NCI-H128 (cell line): ENCODE measurements around the gene PDCD10.

Experiments
- DNase-seq: peaks from one replicate; lab custom pipeline; 2025; ENCODE audit not compliant: unreplicated experiment; lab: John Stamatoyannopoulos, UW

Gene PDCD10

DNA sequence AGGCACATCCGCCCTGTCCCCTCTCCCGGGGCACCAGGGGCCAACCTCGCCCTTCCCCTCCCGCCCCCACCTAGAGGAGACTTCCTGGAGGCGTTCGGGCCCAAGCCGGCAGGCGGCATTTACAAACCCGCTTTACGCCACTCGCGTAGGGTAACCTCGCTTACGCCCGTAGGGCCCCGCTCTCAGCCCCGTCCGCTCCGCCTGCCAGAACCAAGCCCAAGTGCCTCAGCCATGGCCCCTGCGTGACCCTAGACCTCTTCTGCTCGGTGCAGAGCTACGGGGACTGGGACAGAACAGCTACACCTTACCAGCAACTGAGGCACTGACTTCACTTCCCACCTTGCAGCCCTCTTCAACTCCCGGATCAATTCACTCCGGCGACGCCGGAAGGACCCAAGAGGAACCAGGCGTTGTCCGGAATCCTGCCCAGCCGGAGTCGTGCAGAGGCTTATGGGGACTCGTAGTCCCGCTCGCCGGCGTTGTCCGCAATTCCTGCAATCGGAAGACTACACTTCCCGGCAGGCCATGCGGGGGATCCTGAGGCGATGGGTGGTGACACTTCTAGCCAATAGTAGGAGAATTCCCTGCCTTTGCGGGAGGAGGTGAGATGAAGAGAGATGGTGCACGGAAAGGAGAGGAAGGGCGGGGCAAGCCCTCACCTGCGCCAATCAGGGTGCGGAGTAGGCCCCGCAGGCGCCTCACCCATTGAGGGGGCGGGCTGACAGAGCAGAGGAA is at the start of gene PDCD10:
PDCD10 (minus strand) TSS at position 395 of the 735 bp plus-strand sequence. CDS start 14,735 bp downstream, outside the sequence.
- peak; percentile 100 for DNase-seq

DNA sequence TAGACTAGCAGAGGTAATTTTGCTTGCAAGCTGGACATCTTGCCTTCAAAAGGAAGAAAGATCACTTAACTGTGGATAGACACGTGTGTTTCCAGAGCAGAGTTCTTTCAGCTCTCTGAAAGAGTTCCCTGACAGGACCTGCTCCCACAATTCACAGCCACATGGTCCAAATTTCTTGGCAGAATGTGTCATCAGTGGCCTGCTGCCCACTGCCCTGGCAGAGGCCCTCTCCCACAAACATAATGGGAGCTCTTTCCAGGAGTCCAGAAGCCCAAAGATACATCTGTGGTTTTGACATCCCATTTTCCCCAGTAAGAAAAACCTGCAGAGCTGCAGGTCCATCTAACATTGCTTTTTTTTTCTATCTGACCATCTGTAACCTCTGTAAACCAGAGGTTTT is 49.1 kb upstream of the PDCD10 start:
- DNase-seq: no peak

DNA sequence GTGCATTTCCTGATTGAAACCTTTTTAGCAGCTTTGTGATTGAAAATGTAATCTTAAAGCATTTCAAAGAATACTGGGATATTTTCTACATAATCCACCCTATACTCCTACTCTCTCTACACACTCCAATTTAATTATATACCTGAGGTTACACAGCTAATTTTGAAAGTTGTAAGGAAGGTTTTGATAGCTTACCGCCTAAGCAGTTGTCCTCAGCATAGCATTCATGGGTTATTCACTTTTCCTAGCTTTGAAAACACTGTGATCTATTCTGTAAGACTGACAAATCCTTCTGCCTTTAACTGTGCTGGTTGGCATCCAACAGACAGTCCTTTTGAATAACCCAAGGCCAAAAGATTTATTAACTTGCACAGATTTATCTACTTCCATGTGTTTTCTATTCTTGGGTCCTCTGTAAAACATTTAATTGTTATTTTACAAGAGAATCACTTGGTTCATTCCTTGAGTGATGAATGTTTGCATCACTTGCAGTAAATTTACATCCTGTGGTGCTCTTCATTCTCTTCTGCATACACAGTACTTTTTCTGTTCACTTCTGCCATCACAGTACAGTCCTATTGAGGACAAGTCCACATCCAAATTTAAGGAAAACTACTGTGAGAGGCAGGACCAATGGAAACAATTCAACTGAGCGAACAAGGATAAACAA is 45.7 kb upstream of the PDCD10 start:
- DNase-seq: no peak

DNA sequence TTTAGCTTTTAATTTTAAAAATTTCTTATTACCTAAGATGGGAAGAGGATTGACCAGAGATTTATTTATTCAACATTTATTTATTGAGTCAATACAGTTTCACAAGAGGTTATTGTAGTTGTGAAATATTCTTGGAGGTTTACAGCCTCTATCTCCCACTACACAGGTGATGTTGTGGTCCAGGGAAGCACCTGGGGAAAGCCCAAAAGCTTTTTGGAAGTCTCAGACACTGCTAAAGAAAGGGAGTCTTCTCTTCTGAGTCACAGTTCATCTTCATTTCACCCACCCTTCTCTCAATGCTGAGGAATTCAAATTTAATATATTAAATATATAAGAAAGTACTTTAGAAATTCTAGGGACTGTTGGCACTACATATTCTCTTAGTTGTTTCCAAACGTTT is 42.7 kb upstream of the PDCD10 start:
- no peak for DNase-seq

DNA sequence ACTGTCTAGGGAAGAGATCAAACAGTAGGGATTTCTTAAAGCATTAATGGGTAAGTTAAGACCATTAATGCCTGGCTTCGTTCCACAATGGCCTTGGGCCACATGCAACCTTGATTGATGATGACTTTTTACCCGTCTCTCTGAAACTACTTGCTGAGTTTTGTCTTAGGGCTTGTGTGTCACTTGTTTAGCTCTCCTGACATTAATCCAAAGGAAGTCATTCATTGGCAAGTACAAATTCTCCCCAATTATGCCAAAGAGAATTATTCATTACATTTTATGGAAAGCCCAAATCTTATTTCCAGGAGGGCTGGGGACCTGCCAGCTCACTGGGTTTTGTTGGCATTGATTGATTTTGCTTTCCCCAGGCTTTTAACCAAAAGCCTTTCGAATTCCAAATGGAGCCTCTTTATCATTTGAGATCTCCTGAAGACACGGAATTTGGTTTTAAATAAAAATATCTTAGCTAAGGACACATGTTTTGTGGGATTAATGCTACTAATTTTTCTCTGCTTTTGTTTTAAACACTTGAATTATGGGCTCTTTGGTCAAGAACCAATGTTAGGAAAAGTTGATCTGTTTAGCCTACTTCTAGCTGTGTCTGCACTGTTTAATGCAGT is 41.5 kb upstream of the PDCD10 start:
- no peak for DNase-seq

DNA sequence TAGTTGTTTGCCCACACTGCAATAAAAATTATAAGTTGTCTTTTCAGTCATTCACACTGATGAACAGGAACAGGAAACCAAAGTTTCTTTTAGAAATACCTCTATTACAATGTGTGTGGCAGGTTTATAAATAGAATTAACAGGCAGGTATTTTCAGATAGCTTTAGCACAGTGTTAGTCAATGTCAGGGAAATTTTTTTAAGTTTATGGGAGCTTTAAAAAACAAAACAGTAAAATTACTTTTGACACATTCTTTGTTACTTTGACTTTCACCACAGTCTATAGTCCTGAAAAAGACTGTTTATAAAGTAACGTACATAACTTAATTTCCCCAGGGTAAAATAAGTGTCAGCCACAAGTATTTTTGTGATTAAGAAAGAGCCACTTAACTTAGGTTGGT is 38.9 kb upstream of the PDCD10 start:
- no peak for DNase-seq

DNA sequence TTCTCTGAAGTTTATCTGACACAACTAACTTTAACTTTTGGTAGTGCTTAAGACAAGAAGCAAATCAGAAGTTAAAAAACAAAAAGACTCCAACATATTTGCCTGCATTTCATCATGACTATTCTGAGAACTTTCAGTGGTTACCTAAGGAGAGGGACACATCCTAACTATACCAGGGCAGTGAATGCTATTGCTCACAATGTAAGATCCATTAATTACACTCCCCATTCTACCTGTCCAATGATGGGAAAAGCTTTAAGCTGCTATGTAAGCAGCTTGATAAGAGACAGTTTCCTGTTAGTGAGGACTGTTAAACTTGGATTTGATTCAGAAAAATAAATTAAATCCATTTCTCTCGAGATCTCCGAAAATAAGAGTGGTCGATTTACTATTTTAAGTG is 38.3 kb upstream of the PDCD10 start:
- DNase-seq: no peak

DNA sequence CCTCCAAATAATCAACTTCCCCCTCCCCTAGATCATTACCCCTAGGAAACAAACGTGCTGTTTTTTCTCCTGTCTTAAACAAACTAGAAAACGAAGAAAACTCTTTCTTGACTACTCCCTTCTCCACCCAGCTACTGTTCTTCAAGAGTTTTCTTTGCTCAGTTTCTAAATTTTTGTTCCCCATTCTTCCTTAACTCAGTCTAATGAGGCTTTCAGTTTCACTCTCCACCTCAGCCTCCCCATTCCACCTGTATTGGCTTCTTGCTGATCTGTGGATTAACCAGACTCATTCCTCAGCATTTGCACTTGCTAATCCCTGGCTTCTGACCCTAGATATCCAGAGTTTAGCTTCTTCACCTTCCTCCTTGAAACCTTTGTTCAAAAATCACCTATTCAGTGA is 27.6 kb upstream of the PDCD10 start:
- no peak for DNase-seq

DNA sequence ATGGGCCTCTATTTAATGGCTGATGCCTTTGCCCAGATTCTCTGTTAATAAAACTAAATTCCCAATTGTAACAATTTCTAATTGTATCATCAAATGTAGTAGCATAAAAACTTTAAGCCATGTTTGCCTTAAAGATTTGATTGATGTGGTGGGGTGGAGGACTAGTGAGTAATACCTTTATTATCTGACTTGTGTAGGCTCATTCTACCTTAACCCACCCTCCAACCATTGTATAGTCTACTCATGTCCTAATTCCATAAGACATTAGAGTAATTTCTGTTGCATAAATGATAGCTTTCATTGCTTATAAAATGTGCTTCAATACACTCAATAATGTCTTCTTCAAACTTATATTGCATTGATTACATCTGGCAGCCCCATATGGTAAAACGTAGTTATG is 26.6 kb upstream of the PDCD10 start:
- DNase-seq: no peak

DNA sequence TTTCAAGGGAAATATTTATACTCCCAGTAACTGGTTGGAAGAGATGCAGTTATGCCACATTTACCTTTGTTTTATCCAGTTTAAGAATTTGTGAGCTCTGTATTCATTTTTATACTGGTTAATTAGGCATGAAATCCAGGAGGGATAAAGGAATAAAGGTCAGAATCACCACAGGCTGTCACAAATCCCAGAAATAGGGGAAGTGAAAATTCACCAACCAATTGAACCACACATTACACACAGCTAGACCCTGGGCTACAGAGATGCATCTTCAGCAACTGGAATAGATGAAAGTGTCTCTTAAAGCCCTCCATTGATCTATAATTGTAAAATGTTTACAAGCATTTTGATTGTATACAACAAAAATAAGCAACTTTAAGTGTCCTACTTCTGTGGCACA is 19.4 kb upstream of the PDCD10 start:
- DNase-seq: no peak

DNA sequence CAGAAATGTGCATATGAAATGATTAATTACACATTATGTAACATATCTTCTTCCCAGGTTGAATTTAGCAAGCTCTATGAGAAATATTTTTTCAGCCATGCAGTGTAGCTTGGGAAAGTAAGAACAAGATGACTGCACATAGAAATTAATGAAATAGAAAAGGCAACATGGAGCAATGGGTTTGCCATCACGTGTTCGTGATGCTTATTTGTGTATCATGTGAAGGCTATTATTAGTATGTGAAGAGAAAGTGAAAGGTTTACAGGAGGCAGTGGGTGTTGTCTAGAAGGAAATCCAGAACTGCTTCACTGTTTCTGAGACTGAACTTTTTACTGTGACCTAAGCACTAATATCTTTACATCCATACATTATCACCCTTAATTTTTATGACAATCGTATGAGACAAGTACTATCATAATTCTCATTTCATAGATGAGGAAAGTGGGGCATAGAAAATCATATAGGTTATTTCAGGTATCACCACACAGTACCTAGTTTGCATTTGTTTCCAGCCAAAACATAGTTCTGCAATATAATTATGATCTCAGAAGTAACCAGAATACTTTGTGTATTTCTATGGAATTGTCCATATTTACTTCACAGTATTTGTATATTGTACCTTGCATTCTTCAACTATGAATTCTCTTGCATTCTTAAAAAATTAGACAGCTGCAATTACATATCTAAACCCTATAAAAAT is 15.7 kb upstream of the PDCD10 start:
- no peak for DNase-seq

DNA sequence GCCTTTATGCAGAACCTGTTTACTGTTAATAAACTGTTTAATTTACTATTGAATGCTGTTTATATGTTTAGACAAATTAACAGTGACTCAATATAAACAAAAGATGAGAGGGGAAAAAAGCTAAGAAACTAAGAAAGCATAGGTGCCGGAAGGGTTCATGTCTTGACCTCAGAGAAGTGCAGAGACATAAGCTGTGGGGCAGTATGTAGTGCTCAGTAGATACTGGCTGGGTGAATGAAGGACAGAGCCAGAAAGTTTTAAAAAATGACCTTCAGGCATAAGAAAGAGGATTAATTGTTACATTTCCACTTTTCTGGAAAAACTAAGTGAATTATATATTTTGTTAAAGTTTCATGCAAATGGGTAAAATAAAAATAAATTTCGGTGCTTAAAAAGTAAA is 15.0 kb upstream of the PDCD10 start:
- DNase-seq: no peak

DNA sequence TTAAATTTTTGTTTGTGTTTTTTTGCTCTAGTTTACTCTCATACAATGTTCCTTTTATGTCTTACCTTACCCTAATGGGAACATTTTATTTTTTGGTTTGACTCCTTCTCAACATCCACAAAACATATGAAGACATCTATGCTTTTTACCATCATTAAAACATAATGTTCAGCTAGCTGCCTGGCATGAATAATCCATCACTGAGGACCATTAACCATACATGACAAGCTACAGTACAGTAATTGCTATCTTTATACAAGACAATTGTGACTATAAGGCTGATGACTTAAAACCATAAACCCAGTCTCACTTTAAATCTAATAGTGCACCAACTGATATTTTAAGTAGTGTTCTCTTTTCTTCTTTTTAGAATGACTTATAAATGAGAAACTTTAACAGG is 14.5 kb upstream of the PDCD10 start:
- no peak for DNase-seq

DNA sequence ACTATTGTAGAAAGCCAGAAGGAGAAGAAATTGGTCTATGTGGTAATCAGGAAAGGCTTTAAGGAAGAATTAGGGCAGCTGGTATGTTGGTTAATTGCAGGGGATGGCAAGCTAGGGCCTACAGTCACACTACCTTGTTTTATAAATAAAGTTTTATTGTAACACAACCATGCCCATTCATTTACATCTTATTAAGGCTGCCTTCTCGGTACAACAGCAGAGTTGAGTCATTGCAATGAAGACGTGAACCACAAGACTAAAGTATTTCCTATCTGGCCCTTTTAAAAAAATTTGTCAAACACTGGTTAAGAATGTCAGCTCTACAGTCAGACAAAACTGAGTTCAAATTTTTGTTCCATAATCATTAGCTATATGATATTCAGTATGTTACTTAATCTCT is 9.1 kb upstream of the PDCD10 start:
- DNase-seq: no peak

DNA sequence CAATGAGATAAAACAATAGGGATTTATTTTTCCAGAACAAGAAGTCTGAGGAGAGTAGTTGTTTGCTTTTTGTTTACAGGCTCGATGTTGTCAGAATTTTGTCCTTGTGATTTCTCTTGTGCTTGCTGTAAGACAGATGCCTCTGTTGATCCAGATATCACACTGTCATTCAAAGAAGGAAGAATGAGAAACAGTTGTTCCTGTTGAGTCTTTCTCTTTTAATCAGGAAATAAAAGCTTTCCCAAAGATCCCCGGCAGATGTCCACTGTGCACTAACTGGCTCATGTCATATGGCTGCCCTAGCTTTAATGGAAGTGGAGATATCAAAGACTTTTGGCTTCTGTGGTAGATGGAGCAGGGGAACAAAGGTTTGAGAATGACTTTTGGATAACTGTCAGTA is 7.6 kb upstream of the PDCD10 start:
- DNase-seq: no peak

DNA sequence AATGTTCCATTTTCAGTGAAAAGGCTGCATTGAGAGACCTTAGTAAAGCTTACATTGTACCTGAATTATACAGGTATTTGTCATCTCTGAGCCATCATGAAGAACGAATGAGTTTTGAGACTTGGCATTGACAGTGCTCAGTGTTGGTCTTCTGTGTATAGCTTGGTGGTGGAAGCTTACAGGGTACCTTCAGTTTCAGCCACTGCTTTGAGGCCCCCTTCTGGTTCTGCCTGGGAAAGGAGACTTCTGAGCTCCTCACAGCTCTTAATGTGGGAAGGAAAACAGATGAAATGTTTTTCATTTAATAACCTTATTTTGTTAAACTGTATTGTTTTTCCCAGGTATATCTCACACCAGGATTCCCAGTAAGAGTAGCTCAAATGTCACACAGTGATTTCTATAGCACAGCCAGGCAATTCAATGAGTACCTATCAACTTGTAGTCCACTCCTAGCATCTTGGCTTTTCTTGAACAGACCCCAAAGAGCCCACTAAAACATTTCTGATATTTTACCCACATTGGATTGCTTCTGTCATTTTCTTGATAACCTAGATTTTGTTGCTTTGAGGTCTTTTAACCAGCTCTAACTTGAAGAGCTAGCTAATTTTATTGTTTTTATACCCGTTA is 6.4 kb upstream of the PDCD10 start:
- no peak for DNase-seq

DNA sequence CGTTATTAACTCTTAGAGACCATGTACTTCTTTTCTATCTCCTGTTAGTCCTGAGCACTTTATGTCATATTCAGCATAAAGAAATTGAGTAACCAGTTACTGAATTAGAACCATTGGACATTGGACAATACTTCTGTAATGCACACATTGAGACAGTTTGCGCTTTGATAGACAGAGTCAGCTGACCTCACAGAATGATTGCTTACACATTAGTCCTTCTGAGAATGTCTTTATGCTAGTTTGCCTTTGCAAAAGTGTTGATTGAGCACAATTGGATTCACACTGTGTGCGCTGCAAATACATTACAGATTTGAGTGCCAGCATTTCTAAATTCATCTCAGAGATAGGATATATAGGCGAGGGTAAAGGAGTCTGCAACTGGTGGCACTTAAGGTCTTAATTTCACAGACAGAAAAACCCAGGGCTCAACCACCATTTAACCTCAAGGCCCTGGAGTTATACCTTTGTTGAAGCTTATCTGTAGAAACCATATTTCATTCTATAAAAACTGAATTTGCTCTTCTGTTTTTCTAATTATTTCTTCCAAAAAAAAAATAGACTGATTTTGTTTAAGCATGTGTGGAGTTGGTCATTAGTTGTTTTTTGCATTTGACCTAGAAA is 4.6 kb upstream of the PDCD10 start:
- DNase-seq: no peak

DNA sequence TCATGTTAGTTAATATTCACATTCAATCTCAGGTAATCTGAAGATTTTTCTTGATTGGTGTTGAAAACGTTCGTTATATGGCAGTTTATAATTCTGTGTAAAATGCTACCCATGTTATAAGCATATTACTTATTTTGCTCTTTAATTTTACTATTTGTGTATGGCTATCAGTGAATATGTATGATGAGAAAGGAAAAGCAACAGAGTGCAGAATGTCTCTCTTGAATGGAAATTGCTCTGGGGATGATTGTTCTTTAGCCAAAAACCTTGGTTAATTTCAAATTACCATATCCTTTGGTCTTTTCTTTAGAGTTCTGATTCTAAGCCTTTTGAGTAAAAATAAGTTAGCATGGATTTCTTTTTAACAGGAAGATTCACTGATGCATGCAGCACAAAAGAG is 3.3 kb upstream of the PDCD10 start:
- DNase-seq: no peak

DNA sequence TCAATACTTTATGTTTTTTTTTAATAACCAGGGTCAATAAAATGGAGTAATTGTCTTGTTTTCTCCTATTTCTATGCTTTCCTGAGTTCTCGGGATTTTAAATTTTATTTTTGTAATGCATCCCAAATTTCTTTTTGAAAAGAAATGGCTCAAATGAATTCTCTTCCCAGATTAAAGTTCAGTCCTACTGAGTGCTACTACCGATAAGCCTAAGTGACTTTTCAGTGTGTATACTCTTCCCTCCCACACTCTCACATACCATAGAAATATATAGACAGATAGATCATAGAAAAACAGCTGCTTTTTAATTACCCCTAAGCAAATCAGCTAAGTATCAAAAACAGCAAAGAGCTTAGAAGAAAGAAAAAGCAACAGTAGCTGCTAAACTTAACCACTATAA is 2.3 kb upstream of the PDCD10 start:
- DNase-seq: no peak

DNA sequence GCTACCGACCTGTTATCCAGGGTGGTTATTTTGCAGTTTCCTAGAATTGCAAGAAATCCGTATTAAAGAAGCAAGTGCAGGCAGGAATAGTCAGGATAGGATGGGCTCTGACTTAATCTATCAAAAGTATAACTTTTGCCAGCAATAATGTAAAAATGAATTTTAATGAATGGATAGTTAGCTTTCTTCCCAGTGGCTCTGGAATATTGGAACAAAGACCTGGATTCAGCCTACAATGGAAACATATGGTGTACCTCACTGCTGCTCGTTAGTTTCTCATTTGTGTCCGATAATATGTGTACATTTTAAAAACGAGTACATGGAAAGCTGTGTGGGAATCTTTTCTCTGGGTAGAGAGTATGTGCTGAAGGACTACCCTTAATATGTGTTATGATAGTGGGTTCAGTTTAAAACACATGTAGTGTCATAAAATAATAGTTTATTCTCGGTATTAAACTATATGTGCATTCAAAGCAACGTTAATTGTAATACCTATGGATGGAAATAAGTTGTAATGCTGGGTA is 1.6 kb upstream of the PDCD10 start:
- DNase-seq: no peak
